ENCODE results near the gene PCTP. TPM values are rescaled to one million over a fixed set of nuclear protein-coding genes. Genes with fewer than 3 reads are reported as not detected.

PCTP gene
- polyA plus RNA-seq, 1 of the 3 experiments (the other 2 are of a cell fraction): 20.8 TPM

- Histone ChIP-seq H4K20me1 (ENCODE audit: insufficient read depth) (peaks cover 11% of the 10 kb centered on the region; the same call in 1 of the 2 replicates), H3K9me3 (no peaks in the 10 kb centered on the region), H3K4me3 (ENCODE audit: low read depth in 2 of 2, low read length in 1 of 2) (no peak overlapping the region), H3K36me3 (replicated peaks in 1 of 2; ENCODE audit: control insufficient read depth in 1 of 2, insufficient read depth in 2 of 2, low read length in 1 of 2) (peaks cover 27 to 29% of the 10 kb centered on the region in 2 experiments), H3K4me2 (no peak overlapping the region), H3K79me2 (ENCODE audit: insufficient read depth) (no peaks in the 10 kb centered on the region), H3K27me3 (ENCODE audit: insufficient read depth) (no peaks in the 10 kb centered on the region), H3K9me2 (no peaks in the 10 kb centered on the region), H3F3A (replicated peaks; ENCODE audit: insufficient read depth) (peaks cover 8% of the 10 kb centered on the region), H2AFZ (ENCODE audit: low read depth) (no peak overlapping the region), H3K27ac (ENCODE audit: low read depth in 2 of 2, low read length in 1 of 2) (peak overlapping the region in 1 of 2 experiments; percentile 37; a peak in 1 of 4 replicates), H3K4me1 (ENCODE audit: control insufficient read depth in 1 of 2, insufficient read depth in 2 of 2, low read depth in 1 of 2, low read length in 1 of 2) (peaks cover 8 to 9% of the 10 kb centered on the region in 2 experiments), H3K9ac (no peak overlapping the region)
- ChIA-PET POLR2A (interaction anchor here (1.1 kb wide), 1 partner anchor 18 kb away, joined by 4 read pairs; the partner anchor contains the start of gene PCTP), CTCF (interaction anchor here (1.1 to 19.5 kb wide), 24 partner anchors 9 to 550 kb away, joined by 3 to 499 read pairs (median 14); partner anchors contain the start of genes PCTP and TMEM100)
- DNase-seq: peak; percentile 43
- no peak for TF ChIP-seq YY1 (IDR thresholded peaks at IDR 0.05; ENCODE audit: low read depth)
- no peak for TF ChIP-seq MEF2A (IDR thresholded peaks at IDR 0.05; ENCODE audit: borderline replicate concordance, low read depth)
- TF ChIP-seq SIN3A (IDR thresholded peaks at IDR 0.05; ENCODE audit: borderline replicate concordance, low read depth, low read length): no peak
- TF ChIP-seq EP300 (IDR thresholded peaks at IDR 0.05; ENCODE audit: borderline replicate concordance in 1 of 2, low read depth in 1 of 2, low read length in 1 of 2): no peak
- TF ChIP-seq GABPA (IDR thresholded peaks at IDR 0.05; ENCODE audit: low read depth): no peak
- no peak for TF ChIP-seq TEAD4 (IDR thresholded peaks at IDR 0.05; ENCODE audit: borderline replicate concordance, insufficient read depth)
- TF ChIP-seq JUND (IDR thresholded peaks at IDR 0.05): no peak
- no peak for TF ChIP-seq FOSL2 (IDR thresholded peaks at IDR 0.05; ENCODE audit: borderline replicate concordance, low read depth)
- no peak for TF ChIP-seq GATA2 (CRISPR knock-in tag; IDR thresholded peaks at IDR 0.05)
- TF ChIP-seq, protein P1, sequence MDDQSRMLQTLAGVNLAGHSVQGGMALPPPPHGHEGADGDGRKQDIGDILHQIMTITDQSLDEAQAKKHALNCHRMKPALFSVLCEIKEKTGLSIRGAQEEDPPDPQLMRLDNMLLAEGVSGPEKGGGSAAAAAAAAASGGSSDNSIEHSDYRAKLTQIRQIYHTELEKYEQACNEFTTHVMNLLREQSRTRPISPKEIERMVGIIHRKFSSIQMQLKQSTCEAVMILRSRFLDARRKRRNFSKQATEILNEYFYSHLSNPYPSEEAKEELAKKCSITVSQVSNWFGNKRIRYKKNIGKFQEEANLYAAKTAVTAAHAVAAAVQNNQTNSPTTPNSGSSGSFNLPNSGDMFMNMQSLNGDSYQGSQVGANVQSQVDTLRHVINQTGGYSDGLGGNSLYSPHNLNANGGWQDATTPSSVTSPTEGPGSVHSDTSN (IDR thresholded peaks at IDR 0.05): no peak
- no peak for TF ChIP-seq EZH2phosphoT487 (IDR thresholded peaks at IDR 0.05; ENCODE audit: borderline replicate concordance, low read depth)
- TF ChIP-seq, protein P2, sequence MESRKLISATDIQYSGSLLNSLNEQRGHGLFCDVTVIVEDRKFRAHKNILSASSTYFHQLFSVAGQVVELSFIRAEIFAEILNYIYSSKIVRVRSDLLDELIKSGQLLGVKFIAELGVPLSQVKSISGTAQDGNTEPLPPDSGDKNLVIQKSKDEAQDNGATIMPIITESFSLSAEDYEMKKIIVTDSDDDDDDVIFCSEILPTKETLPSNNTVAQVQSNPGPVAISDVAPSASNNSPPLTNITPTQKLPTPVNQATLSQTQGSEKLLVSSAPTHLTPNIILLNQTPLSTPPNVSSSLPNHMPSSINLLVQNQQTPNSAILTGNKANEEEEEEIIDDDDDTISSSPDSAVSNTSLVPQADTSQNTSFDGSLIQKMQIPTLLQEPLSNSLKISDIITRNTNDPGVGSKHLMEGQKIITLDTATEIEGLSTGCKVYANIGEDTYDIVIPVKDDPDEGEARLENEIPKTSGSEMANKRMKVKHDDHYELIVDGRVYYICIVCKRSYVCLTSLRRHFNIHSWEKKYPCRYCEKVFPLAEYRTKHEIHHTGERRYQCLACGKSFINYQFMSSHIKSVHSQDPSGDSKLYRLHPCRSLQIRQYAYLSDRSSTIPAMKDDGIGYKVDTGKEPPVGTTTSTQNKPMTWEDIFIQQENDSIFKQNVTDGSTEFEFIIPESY (IDR thresholded peaks at IDR 0.05; ENCODE audit: borderline replicate concordance, low read depth): no peak
- no peak for TF ChIP-seq POLR2AphosphoS5 (IDR thresholded peaks at IDR 0.05; ENCODE audit: low read depth, low read length)
- peak; percentile 56; the same call in 1 of the 2 replicates for TF ChIP-seq USF2 (IDR thresholded peaks at IDR 0.05; ENCODE audit: borderline replicate concordance, low read depth, low read length)
- no peak for TF ChIP-seq REST (IDR thresholded peaks at IDR 0.05; ENCODE audit: low read depth, low read length)
- TF ChIP-seq, protein P3, sequence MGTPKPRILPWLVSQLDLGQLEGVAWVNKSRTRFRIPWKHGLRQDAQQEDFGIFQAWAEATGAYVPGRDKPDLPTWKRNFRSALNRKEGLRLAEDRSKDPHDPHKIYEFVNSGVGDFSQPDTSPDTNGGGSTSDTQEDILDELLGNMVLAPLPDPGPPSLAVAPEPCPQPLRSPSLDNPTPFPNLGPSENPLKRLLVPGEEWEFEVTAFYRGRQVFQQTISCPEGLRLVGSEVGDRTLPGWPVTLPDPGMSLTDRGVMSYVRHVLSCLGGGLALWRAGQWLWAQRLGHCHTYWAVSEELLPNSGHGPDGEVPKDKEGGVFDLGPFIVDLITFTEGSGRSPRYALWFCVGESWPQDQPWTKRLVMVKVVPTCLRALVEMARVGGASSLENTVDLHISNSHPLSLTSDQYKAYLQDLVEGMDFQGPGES (IDR thresholded peaks at IDR 0.05; ENCODE audit: low read depth, low read length): no peak
- TF ChIP-seq, protein P4, sequence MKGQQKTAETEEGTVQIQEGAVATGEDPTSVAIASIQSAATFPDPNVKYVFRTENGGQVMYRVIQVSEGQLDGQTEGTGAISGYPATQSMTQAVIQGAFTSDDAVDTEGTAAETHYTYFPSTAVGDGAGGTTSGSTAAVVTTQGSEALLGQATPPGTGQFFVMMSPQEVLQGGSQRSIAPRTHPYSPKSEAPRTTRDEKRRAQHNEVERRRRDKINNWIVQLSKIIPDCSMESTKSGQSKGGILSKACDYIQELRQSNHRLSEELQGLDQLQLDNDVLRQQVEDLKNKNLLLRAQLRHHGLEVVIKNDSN (IDR thresholded peaks at IDR 0.05; ENCODE audit: borderline replicate concordance, low read depth): peak; percentile 76; the same call in 1 of the 2 replicates
- TF ChIP-seq, protein P5, sequence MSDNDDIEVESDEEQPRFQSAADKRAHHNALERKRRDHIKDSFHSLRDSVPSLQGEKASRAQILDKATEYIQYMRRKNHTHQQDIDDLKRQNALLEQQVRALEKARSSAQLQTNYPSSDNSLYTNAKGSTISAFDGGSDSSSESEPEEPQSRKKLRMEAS (IDR thresholded peaks at IDR 0.05; ENCODE audit: low read depth): no peak
- no peak for TF ChIP-seq RFX5 (IDR thresholded peaks at IDR 0.05; ENCODE audit: low read length)
- peak; percentile 41; the same call in 1 of the 2 replicates for TF ChIP-seq TCF12 (IDR thresholded peaks at IDR 0.05)
- TF ChIP-seq CHD2 (IDR thresholded peaks at IDR 0.05; ENCODE audit: low read length, partially characterized antibody): no peak
- TF ChIP-seq NFIC (IDR thresholded peaks at IDR 0.05; ENCODE audit: borderline replicate concordance): no peak
- TF ChIP-seq NRF1 (IDR thresholded peaks at IDR 0.05; ENCODE audit: low read depth, low read length): no peak
Observed at GRCh38 chr17:55768936-55769624, 18.2 kb downstream of the PCTP start.
